GM12801 (cell line): Measurements from ENCODE around the gene RAB27B.

Source experiments
- TF ChIP-seq, protein P1 (sequence below): IDR thresholded peaks from one replicate; pipeline ENCODE4 v1.5.1; 2011; ENCODE audit warnings: control low read depth; ENCODE audit not compliant: insufficient read length; ENCODE audit errors: extremely low read depth

Gene RAB27B

DNA sequence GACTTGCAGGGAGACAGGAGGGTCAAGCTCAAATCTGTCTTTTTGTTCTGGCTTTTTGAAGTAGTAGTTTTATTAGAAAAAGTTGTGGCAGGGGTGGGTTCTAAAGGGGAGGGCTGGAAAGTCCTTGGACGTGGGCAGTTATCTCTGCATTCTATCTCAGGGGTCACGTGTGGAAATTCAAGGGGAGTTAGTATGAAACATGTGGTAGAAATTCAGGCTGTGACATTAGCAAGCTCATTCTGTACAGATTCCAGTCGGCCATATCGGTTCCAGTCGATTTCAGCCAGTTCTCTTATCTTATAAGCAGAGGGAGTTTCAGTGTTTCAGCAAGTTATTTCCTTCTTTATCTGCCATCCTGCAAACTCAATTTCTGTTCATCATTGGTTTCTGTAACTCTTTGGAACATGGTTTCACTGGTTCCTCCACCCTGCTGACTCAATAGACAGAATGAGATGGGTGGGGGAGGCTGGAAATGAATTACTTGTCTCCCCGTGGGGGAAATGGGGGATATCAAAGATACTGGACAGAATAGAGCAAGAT, 53.0 kb downstream of the RAB27B start:
- TF ChIP-seq, protein P1, sequence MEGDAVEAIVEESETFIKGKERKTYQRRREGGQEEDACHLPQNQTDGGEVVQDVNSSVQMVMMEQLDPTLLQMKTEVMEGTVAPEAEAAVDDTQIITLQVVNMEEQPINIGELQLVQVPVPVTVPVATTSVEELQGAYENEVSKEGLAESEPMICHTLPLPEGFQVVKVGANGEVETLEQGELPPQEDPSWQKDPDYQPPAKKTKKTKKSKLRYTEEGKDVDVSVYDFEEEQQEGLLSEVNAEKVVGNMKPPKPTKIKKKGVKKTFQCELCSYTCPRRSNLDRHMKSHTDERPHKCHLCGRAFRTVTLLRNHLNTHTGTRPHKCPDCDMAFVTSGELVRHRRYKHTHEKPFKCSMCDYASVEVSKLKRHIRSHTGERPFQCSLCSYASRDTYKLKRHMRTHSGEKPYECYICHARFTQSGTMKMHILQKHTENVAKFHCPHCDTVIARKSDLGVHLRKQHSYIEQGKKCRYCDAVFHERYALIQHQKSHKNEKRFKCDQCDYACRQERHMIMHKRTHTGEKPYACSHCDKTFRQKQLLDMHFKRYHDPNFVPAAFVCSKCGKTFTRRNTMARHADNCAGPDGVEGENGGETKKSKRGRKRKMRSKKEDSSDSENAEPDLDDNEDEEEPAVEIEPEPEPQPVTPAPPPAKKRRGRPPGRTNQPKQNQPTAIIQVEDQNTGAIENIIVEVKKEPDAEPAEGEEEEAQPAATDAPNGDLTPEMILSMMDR, result no peak

DNA sequence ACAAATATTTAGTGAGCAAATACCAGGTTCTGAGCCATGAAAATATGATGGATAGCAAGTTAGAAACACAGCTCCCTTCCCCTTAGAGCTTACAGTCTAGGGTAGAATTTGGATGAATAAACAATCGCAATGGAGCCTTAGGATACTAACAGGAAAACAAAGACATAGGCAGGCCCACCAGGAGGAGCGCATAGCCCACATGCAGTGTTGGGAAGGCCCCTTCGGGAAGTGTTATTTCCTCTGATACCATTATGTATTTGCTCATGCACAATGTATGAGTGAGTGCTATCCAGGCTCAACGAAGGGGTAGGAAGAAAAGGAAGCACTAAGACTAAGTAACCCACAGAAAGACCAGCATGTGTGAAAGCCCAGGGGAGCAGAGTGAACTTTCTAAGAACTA, 54.0 kb downstream of the RAB27B start:
- TF ChIP-seq, protein P1, result no peak

DNA sequence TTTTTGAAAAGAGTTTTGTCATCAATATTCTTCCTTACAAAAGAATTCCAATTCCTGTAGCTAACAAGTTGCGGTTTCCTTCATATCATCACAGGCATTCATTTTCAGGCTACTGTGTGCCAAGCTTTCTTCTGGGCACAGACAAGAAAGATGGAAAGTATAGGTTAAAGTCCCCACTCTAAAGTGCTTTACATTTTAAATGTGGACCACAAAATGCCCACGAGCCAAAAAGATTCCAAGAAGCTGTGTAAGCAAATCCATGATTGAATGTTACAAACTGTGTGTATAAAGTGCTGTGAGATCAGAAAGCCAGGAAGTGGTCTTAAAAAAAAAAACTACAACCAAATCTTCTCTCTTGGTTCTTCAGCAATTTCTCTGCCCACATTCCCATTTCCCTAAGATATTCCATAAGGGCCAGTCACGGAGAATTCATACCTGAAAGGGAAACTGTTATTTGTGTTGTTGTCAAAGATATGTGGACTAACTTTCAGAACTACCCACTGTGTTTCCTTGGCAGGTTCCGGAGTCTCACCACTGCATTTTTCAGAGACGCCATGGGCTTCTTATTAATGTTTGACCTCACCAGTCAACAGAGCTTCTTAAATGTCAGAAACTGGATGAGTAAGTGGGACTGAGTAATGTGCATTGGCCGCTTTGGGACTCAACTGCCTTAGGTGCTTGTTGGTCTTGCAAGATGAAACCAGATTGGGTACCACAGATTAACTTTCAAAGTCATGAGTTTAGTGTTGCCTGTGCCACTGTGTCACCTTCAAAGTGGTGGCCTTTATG, 55.7 kb downstream of the RAB27B start:
- TF ChIP-seq, protein P1, result no peak

DNA sequence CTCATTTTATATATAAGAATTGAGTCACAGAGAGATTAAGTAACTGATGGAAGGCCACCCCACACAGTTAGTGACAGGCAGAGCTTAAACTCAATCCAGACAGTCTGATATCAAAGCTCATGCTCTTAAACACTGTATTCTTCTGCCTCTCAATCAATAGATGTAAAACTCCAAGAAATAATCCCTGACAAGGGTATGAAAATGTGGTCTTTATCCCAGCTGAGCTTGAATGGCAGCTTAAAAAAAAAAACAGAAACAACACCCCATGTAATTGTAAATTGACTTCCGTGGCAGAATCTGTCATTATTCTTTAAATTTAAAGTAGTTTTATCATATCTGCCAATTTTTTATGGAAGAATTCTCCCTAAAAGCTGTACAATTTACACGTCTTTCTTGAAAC, 60.1 kb downstream of the RAB27B start:
- TF ChIP-seq, protein P1, result no peak

DNA sequence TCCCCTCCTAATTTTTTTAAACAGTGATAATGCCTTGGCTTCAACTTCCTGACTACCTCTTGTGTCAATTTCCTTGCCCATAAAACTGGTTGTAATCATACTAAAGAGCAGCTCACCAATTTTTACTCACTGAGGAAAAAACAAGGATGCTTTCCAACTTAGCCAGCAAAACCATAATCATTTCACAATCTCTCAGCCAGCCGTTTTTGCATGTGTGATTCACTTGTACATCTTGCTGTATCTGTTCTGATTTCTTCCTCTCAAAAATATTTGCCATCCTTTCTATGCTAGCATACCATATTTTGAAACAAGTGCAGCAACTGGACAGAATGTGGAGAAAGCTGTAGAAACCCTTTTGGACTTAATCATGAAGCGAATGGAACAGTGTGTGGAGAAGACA, 60.7 kb downstream of the RAB27B start:
- TF ChIP-seq, protein P1, result no peak

DNA sequence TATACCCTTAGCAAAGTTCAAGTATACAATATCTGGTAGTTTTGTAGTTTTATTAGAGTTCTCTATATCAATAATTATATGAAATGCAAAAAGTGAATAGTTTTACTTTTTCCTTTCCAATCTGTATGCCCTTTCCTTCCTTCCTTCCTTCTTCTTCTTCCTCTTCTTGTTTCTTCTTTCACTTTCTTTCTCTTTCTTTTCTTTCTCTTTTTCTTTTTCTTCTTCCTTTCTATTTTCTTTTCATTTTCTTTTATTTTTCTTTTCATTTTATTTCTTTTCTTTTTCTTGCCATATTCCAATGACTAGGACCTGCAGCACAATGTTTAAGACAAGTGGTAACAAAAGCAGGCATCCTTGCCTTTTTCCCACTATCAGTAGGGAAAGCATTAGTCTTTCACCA, 71.2 kb downstream of the RAB27B start:
- TF ChIP-seq, protein P1, result no peak

DNA sequence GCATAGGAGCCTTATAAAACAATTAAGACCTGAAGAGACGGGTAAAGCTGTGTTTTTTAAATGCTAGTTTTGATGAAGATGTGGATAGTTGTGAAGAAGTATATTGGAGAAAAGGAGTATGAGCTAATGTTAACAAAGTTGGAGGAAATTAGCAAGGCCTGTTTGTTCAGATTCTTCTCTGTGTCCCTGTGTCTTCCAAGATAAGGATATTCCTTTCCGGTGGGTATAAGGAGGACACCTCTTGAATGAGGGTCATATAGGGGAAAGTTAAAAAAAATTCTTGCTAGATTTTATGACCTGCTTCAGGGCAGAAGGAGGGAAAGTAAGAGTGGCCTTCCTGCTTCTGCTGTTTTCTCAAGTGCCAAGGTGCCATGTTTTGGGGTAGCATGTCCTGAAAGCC, 72.0 kb downstream of the RAB27B start:
- TF ChIP-seq, protein P1, result no peak
